HG02938 (cell line): ENCODE results near the gene HSPA2.

Experiments
- ATAC-seq: cut with Tn5 transposase; IDR thresholded peaks from one replicate; pipeline ENCODE4 v1.9.1; 2021; ENCODE audit warnings: mild to moderate bottlenecking, moderate library complexity; ENCODE audit not compliant: unreplicated experiment

Gene HSPA2

DNA sequence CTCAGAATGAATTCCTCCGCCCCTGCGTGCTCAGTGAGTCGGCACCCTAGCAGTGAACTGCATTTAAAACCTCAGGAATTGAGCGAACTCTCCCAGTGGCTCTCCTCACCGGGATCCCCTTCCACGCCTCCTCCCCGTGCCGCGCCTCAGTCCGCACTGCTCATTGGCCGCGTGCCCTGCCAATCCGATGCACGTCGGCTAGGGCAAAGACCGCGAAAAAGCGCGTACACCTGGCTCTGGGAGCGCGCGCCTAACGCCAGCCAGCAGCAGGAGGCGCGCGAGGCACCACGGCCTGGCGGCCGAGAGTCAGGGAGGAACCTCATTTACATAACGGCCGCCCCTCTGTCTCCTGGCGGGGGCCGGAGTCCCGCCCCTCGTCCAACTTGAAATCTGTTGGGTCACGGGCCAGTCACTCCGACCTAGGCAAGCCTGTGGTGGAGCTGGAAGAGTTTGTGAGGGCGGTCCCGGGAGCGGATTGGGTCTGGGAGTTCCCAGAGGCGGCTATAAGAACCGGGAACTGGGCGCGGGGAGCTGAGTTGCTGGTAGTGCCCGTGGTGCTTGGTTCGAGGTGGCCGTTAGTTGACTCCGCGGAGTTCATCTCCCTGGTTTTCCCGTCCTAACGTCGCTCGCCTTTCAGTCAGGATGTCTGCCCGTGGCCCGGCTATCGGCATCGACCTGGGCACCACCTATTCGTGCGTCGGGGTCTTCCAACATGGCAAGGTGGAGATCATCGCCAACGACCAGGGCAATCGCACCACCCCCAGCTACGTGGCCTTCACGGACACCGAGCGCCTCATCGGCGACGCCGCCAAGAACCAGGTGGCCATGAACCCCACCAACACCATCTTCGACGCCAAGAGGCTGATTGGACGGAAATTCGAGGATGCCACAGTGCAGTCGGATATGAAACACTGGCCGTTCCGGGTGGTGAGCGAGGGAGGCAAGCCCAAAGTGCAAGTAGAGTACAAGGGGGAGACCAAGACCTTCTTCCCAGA is at the start of gene HSPA2:
HSPA2 (plus strand) TSS at position 534 of the 995 bp plus-strand sequence; CDS start at position 643, 109 bp downstream.
- ATAC-seq, result peak; percentile 93

DNA sequence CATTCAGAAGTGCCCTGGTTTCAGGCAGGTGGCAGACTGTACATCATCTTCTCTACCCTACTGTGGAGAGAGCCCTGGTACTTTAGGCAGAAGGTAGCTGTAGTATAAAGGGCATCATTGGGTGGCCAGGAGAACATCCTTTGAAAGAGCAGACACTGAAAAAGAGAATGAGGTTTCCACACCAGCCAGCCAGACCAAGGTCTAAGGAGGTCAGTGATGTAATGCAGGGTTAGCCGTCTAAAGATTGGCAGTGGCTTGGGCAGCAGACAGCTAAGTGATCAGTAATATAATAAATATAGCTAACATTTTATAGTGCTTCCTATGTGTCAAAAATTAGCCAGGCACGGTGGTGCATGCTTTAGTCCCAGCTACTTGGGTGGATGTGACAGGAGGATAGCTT is 48.9 kb upstream of the HSPA2 start:
- ATAC-seq, result no peak

DNA sequence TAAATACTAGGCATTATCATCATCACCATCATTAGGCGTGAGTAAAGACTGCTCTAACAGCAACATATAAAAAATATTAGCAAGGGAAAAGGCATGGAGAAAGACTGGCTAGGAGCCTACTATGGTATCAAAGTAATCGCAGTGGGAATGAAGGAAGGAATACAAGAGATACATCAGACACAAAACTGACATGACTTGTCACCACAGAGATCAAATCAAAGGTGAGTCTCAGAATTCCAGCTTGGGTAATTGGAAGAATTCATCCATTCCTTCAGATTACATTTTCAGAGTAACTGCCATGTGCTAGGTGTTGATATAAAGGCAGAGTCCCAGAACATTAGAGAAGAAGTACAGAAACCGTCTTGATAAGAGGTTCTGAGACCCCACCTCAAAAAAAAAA is 47.1 kb upstream of the HSPA2 start:
- no peak for ATAC-seq

DNA sequence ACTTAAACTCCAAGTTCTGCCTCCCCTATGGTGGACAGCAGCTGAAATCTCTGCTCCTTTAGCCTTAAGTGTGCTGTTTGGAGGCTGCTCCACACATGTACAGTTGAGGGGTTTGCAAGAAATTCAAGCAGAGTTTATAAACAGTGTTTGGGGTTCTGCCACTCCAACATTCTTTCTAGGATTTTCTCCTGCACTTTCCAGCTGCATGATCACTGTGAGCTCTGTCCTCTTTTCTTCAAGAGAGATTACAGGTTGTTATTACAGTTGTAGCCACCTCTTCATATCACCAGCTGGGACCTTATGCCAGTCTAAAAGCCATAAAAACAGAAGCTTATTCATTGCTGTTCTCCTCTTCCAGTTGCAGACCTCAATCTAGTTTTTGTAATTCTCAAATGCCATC is 45.3 kb upstream of the HSPA2 start:
- ATAC-seq, result no peak

DNA sequence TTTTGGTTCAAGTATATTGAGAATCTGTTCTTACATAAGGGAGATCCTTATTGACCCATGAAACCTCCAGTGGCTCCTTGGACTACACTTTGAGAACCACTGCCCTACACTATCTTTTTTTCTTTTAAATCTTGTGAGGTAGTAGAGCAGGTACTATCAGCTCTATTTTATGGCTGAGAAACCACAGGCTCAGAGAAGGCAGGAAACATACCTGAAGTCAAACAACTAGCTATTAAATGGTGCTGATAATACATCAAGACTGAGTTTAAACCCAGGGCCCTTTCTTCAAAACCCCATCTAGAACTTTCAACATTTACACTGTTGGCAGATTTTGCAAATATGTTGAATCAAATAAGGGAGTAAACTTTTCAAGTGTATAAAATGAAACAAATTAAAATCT is 43.8 kb upstream of the HSPA2 start:
- no peak for ATAC-seq

DNA sequence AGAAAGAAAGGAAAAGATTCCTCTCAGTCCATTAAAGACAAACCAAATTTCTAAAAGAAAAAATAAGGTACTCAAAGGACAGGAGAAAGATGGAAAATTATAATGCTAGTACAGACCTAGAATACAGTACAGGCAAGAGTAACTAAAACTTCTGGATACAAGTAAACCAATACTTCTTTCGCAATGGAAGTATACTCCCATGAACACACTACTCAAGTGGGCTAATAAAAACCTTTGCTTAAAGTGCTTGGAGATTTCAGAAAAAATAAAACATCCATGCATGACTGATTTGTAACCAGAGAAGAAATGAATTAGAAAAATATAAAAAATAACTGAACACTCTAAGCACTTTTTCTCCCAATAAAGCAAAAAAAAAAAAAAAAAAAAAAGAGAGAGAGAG is 40.5 kb upstream of the HSPA2 start:
- no peak for ATAC-seq

DNA sequence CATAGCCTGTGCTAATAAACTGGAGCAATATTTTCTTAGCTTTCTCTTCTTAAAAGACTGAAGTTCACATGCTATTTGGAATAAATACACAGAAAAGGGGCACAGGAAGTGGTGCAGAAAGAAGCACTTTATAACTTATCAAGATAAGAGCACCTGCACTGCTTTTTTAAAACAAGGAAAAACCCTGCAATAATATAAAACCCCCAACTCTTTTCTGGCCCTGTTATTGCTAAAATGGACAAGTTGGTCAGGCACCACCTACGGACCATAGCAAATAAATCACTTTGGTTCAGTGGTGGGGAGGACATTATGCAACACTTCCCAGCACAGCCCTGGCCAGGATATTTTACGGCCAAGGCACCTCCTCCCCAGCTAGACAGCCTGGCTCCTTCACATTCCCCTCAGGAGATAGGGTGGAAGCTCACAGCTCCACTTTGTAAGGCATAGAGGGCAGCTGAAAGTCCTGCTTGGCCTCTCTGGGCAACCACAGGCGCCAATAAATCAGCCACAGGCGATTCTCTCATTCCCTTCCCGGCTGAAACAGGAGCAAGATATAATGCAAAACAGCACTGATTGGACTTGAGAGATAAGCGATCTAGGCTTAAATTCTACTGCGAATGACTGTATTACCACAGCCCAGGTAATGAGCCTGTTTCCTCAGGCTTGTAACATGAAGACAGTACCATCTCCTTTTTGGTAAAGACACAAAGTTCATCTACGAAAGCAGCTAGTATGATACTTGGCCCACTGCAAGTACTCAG is 39.0 kb upstream of the HSPA2 start:
- ATAC-seq, result no peak

DNA sequence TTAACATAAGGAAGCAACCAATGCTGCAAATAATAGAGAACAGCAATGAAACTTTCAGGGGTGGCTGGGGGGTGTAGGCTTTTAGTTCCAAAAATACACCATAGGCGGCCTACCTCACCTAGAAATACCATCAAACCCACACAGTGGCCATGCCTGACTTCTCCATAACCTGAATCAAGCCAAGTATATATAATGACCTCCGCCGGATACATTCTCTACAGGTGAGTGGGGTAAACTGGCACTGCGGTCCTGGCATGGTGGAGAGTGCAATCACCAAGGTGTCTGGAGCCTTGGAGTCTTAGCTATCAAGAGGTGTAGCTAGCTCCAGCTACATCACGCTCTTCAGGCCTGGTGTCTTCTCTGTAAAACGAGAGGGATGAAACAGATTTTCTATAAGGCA is 38.1 kb upstream of the HSPA2 start:
- no peak for ATAC-seq

DNA sequence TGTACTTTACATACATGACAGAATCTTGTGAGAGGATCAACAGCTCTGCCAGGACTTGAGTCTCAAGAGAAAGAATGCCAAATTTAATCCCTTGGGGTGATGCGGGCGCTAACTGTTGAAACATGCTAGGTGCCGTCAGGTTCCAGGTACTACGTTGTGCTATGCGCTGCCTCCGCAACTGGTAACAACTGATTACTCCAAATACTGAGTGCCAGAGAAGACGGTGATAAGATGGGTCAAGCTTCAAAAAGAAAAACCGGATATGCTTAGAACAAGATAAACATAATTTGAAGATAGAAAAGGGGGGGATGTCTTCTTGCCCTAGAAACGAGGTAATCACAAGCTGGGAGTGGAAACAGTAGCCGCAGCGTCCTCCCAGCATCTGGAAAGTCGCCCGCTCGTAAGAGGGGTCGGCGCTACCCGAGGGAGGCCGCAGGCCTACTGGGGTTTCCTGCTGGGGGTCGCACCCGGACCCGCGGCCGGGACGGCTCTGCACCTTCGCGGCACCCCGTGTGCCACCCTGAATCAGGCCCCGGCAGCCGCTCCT is 37.6 kb upstream of the HSPA2 start:
- no peak for ATAC-seq

DNA sequence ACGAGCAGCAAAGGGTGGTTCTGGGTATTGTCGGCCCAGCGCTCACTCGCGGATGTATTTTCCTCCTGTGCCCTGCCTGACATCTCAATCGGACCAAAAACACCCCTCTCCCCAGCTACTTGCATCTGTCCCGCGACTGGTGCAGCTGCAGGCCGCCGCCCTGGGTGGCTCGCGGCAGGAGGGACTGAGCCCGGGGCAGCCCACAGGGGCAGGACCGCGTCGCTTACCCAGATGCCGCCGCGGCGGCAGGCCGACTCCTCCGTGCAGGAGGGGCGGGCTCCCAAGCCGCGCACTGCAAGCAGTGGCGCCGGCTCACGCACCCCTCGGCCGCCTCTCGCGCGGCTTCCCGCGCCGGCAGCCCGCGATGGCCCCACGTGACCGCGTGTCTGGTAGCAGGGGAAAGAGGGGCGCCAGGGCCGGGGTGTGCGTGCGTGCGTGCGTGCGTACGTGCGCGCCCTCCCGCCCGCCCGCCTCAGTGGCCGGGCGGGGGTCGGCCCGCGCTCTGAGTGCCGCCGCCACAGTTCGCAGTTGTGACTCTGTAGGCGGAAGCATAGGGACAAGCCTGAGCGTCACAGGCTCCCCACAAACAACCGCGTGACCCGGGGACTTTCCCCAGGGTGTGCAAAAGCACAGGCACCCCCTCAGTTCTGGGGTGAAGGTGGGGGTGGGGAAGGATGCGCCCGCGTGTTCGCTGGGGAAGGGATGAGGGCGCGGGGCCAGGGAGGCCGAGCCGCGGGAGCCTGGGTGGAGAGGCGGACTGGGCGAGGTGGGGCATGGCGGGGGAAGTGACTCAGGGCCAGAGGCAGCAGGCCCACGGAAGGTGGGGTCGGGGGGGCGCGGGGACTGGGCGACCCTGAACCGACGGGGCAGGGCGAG is 36.9 kb upstream of the HSPA2 start, which contains the start of gene ZBTB25:
ZBTB25 (minus strand) TSS at position 405 of the 876 bp plus-strand sequence. CDS start 13,305 bp downstream, outside the sequence.
- ATAC-seq, result peak; percentile 60

DNA sequence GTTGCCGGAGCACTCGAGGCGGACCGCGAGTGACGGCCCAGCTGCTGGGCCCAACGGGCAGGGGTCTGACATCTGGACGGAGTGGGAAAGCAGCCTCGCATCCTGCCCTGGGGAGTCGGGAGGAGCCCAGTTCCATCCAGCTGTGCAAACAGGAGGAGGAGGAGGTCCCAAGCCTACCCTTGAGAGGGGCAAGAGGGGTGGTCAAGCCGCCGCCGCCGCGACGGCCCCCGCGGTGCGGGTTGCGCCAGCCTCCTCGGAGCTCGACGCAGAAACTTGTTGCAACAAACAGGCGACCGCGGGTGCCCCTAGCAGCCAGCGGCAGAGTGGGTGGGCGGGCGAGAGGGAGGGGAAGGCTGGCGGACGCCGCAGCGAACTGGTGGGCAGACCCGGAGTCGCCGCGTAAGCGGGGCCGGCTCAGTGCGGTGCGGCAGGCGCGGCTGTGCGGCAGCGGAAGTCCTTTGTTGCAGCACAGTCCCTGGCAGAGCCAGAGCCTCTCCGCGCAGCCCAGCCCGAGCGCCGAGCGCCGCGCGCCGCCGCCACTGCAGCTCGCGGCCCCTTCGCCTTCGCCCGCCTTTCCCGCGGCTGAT is 36.1 kb upstream of the HSPA2 start, which contains the start of gene ZBTB1:
ZBTB1 (plus strand) TSS at position 461 of the 587 bp plus-strand sequence. CDS start 16,735 bp downstream, outside the sequence.
- ATAC-seq, result peak; percentile 22

DNA sequence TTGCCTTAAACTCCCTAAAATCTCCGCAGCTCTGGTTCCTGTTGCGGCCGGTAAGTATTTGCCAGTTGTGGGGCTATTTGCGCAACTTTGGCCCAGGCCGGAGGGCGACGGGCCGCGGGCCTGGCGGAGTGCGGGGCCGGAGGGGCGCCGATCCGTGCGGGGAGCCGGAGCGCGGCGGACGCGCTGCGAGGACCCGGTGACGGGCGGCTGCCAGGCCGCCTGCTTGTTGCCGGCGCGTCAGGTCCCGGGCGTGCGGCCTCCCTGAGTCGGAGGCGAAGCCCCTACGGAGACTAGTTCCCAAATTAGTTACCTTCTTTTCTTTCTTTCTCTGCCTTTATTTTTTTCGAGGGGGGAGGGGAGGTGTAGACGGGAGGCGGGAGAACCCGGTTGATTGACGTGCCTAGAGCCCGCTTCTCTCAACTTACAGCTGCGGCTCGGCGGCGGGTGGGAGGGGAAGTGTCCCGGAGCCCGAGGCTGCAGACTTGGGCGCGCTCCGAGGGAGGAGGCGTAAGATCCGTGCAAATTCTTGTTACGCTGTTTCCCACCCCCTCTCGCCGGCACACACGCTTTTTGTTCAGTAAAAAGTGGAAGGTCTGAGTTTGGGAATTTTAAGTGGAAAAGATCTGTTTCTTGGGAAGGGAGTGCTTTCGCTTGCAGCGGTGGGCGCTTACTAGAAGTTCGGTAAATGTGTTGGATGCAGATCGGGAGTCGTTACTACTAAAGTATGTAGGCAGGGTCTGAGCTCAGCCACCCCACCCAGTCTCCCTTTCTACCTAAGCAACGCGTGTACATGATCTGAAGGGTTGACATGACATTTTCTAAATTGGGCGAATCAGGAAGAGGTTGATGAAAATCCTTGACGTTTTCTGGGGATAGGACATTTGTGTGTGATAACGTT is 35.4 kb upstream of the HSPA2 start:
- ATAC-seq, result peak; percentile 14

DNA sequence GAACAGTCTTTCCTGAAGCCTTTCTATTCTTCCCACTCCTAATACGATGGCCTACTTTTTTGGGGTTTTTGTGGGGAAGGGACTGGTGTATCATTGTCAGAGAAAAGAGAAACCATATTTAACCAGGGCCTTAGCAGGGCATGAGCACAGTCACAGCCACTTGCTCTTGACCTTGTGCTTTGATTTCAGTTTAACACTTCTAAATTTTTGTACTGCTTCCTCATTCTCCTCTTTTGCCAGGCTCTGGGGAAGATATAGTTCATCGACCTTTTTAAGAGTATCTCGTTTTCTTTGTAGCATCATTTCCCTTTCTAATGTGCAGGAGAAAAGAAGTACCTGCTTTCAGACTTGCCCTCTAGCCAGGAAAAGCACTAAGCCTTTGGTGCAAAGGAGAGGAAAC is 33.8 kb upstream of the HSPA2 start:
- ATAC-seq, result no peak

DNA sequence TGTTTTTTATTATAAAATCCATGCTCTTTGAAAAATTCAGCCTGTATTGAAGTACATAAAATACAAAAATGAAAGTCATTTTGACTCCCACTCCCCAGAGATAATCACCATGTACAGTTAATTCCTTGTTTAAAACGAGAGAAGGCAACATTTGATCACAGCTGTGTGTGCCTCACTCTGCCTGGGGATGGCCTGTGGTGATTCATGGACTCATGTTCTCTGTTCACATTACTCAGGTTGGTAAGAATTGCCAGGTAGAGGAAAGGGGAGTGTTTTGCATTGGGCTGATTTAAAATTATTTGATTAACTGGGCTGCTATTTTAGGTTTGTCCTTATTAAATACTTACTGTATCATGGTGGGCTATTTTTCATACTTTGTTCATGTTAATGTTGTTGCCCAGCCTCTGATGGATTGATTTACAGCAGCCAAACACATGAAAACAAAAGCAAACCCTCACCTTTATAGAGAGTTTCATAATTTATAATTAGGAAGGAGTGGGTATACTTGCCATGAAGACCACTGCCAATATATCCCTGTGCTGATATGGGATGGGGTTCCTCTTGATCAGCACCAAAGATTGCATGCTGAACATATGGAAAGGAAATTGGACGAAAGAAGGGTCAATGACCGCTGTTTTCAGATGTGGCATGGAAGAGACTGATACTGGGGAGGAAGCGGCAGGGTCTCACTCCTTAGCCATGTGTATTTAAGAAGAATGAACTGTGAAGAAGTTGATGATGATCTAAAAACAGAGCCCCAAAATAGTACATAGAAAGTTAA is 33.0 kb upstream of the HSPA2 start:
- no peak for ATAC-seq

DNA sequence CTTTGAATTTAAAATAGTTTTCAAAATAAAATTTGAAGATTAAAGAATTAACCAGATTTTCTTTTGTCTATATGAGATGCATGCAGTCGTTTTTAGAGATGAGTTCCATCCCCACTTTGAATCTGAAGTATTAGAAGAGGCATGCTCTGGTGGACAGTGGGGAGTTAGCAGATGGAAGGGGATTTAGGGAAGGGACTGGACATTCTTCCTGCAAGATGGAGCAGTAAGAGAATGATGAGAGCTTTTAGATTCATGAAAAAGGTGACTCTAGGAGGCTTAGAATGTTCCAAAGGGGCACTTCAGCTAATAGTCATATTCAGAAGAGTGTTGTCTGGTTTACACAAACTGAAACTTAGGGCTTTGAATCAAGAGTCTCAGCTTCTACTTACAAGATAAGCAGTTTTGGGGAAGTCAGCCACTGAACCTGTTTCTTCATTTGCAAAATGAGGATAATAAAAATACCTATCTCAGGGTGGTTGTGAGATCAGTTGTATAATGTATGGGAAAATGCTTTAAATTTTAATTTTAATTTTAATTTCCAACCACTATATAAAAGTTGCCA is 32.2 kb upstream of the HSPA2 start:
- no peak for ATAC-seq

DNA sequence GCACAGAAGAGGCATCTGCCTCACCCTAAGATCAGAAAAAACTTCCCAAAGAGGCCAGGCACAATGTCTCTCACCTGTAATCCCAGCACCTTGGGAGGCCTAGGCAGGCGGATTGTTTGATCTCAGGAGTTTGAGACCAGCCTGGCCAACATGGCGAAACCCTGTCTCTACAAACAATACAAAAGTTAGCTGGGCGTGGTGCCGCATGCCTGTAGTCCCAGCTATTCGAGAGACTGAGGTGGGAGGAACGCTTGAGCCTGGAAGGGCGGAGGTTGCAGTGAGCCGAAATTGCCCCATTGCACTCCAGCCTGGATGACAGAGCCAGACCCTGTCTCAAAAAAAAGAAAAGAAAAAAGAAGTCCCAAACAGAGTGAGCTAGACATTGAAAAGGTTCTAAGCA is 31.5 kb upstream of the HSPA2 start:
- no peak for ATAC-seq

DNA sequence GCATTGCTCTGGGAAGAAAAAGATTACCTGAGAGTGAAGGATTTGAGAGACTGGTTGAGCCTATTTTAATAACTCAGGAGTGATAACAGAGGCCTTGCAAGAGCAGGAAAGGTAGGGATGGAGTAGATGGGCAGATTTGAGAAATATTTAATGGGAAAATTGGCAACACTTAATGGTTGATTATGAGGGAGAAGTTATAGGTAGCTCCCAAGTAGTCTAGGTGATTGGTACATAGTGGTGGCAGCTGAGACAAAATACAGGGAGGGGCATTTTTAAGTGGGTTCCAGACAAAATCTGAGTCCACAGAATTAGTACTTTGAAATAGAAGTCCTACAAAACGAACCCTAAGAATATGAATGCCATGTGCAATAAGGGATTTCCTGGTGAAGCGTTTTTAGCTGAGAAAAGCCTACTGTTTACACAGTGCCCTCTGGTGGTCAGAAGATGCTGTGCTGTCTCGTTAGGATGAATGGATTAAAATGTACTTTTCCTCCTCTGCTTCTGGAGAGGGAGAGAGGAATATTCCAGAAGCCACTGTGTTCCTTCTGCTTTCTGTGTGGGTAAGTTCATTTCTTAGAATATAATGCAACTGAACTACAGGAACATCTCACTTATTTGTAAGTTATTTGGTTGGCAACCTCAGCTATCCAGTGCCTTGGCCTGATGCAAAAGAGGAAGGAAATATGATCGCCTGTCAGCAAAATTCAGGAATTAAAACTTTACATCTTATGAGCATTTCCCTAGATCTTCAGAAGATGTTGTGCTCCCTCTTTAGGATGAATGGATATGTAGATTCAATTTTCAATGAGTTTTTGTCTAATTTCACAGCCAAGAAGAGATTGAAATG is 29.5 kb upstream of the HSPA2 start:
- ATAC-seq, result no peak
